NCI-H1436 (cell line): ENCODE results near the gene TIGD7.

Experiments
- DNase-seq: peaks from one replicate; lab custom pipeline; 2025; lab: John Stamatoyannopoulos, UW

TIGD7 gene

GRCh38 chr16:3305109-3306068, at the start of gene TIGD7, which contains the start of gene ZNF75A:
Gene TIGD7, minus strand, starts transcription at chr16:3305430. Its CDS starts 4,816 bp downstream, at chr16:3300614.
Gene ZNF75A, plus strand, starts transcription at chr16:3305497. Its CDS starts 2,932 bp downstream, at chr16:3308429.
- DNase-seq: peak; percentile 81

- no peak for DNase-seq
These were observed 43.9 kb upstream of the TIGD7 start for GRCh38 chr16:3349175-3349574.

- DNase-seq: no peak
These were observed 43.4 kb upstream of the TIGD7 start for GRCh38 chr16:3348547-3349167.

GRCh38 chr16:3347586-3347985, 42.4 kb upstream of the TIGD7 start:
- DNase-seq: no peak

GRCh38 chr16:3346041-3346440, 40.8 kb upstream of the TIGD7 start:
- DNase-seq: no peak

GRCh38 chr16:3328643-3329042, 23.4 kb upstream of the TIGD7 start:
- DNase-seq: no peak

- DNase-seq: no peak
These were observed 22.9 kb upstream of the TIGD7 start for GRCh38 chr16:3328104-3328503.

- DNase-seq: no peak
These were observed 22.3 kb upstream of the TIGD7 start for GRCh38 chr16:3327514-3327913.

GRCh38 chr16:3321816-3322215, 16.6 kb upstream of the TIGD7 start:
- no peak for DNase-seq

GRCh38 chr16:3317315-3317999, 12.2 kb upstream of the TIGD7 start:
- DNase-seq: no peak

GRCh38 chr16:3311496-3311895, 6.3 kb upstream of the TIGD7 start:
- DNase-seq: no peak

GRCh38 chr16:3306078-3306477, 848 bp upstream of the TIGD7 start:
- DNase-seq: no peak

- DNase-seq: no peak
These were observed 860 bp downstream of the TIGD7 start for GRCh38 chr16:3304370-3304769.

GRCh38 chr16:3295783-3296182, 9.4 kb downstream of the TIGD7 start:
- no peak for DNase-seq

GRCh38 chr16:3295209-3295608, 10.0 kb downstream of the TIGD7 start:
- no peak for DNase-seq

GRCh38 chr16:3292604-3293003, 12.6 kb downstream of the TIGD7 start:
- DNase-seq: no peak

- no peak for DNase-seq
These were observed 15.1 kb downstream of the TIGD7 start for GRCh38 chr16:3289998-3290673.

GRCh38 chr16:3285131-3285530, 20.1 kb downstream of the TIGD7 start:
- no peak for DNase-seq

- DNase-seq: no peak
These were observed 21.4 kb downstream of the TIGD7 start for GRCh38 chr16:3283543-3284447.

GRCh38 chr16:3282730-3283542, 22.3 kb downstream of the TIGD7 start, which contains the start of gene ZNF263:
Gene ZNF263, plus strand, starts transcription at chr16:3283491. Its CDS starts 328 bp downstream, at chr16:3283819.
- DNase-seq: peak; percentile 95
